Fibroblast of skin of right biceps (primary cell): ENCODE results near the gene PRXL2B.
A peak's percentile ranks its signal among the peaks of the same experiment; 100 is the strongest.

Experiments
- DNase-seq: peaks from one replicate; pipeline ENCODE4 v3.0.0-alpha.2; 2013

PRXL2B gene

DNA sequence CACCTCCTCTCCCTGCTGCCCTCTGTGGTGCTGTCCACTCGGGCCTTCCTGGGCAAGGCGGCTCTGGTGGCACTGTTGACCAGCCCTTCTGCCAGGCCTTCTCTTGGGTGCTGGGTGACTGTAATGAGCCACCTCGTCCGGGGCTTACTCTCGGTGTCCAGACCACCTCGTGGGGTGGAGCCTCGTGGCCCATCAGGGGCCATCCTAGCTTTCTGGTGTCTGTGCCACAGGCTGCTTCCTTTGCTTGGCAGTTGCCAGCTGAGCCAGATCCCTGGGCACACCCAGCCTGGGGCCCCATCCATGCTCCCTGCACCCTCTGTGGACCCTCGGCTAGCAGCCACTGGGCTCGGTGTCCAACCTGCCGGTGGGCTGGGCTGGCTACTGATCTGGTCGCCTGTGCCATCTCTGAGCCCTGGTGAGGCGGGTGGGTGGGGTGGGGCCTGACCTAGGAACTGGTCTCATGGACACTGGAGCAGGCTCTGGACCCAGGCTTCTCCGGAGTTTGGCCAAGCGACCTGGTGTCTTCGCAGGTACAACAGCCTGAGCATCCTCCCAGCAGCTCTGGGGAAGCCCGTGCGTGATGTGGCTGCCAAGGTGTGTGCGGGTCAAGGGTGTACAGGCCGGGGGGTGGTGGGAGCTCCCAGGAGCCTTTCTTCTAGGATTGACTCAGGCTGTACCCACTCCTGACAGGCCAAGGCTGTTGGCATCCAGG is 1.4 kb downstream of the PRXL2B start:
- DNase-seq = no peak

GRCh38 chr1:2588661-2589430 is 2.3 kb downstream of the PRXL2B start:
- no peak for DNase-seq

GRCh38 chr1:2589431-2590232 is 3.1 kb downstream of the PRXL2B start:
- no peak for DNase-seq

DNA sequence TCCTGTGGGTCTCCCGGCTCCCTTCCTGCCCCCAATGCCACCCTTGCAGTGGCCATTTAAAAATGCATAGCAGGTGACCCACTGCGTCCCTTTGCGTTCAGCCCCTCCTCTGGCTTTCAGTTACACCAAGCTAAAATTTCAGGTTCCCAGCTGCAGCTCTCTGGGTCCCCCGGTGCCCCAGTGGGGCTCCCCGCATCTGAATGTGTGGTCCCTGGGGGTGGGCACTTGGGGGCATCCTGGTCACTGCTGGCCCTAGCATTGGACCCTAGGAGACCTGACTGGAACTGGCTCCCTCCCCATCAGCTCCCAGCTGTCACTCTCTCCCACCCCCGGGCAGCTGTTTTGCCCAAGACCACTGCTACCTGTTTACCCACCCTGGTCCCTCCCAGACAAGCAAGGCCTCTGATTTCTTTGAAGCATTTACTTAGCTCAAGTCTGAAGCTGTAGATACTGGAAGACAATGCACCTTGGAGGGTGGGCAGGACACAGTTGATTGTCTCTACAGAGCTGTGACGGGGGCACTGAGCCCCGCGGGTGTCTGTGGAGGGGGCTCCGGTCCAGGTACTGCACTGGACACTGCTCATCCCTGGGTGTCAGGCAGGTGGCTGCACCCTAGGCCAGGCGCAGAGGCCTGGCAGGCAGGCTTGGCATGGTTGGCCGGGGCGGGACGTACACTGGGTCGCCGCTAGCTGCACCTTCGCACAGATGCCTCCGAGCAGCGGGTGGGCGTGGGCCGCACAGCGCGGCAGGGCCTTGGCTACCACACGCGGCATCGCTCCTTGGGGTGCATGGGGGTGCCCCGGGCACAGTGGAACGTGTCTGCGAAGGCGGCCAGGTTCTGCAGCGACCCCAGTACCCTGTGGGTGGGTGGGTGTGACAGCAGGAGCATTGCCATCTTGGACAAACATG is 3.9 kb downstream of the PRXL2B start:
- DNase-seq = no peak

DNA sequence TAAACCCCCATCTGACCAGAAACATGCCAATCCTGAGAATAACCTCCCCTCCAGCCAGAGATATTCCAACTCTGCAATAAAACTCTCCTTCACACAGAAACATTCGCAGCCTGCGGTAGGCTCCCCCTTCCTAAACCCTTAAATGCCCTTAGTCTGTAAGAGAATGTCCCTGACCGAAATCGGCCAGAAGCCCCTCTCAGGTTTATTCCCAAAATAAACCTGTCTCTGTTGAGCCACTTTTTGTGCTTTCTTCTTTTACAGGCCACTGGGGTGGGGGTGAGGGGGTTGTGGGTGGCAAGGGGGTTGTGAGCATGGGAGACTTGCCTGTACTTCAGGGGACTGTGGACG is 4.6 kb downstream of the PRXL2B start:
- DNase-seq = no peak

DNA sequence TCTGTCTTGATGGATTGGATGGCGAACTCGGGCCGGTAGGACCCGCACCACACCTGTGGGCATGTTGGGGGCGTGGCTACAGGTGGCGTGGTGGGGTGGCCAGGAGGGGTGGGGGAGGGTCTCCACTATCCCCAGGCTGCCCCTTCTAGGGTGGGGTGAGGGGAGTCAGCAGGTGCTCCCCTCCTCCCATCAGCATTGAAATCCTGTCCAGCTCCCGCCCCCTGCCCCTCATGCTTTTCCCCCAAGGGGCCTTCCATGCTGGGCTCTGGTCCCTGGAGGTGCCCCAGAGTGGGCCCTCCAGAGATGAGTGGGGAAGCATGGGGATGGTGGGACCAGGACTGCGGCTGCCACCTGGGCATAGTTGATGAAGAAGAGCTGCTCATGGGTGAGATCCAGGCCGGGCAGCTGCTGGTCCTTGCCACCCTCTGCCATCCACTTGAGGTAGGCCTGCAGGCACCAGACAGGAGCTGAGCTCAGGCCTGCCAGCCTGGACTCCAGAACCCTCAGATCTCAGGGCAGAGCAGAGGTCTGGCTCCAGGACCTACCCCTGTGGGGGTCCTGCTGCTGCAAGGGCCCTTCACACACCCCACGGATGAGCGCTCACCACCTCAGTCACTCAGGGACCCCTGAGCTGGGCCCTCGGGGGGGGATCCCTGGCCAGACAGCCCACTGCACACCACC is 5.1 kb downstream of the PRXL2B start:
- no peak for DNase-seq

- no peak for DNase-seq
These were observed 6.1 kb downstream of the PRXL2B start for GRCh38 chr1:2592672-2593071.

- no peak for DNase-seq
These were observed 6.8 kb downstream of the PRXL2B start for GRCh38 chr1:2593251-2593878.

GRCh38 chr1:2594001-2594640 is 7.5 kb downstream of the PRXL2B start:
- peak; percentile 15 for DNase-seq

GRCh38 chr1:2594641-2595131 is 8.1 kb downstream of the PRXL2B start:
- DNase-seq = no peak

DNA sequence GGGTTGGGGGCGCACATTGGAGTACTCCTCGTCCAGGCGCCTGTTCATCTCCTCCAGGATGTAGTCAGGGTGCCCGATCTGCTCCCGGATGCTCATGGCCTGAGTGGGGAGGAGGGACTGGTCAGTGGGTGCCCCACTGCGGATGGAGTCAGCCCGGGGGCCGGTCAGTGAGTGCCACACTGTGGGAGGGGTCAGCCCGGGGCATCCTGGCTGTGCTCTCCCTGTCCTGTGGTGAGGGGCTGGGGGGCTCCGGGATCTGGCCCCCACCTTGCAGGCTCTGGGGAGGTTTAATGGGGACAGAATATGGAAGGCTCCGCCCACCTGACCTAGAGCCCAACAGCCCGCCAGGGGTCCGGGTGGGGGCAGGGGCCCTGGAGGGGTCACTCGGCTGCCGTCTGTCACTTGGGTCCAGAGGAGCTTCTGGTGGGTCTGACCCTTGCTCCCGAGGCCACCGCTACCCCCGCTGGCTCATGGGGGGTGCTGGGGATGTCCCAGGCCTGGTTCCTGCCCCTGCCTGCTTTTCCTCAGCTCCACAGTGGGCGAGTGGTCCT is 8.8 kb downstream of the PRXL2B start:
- DNase-seq = no peak

DNA sequence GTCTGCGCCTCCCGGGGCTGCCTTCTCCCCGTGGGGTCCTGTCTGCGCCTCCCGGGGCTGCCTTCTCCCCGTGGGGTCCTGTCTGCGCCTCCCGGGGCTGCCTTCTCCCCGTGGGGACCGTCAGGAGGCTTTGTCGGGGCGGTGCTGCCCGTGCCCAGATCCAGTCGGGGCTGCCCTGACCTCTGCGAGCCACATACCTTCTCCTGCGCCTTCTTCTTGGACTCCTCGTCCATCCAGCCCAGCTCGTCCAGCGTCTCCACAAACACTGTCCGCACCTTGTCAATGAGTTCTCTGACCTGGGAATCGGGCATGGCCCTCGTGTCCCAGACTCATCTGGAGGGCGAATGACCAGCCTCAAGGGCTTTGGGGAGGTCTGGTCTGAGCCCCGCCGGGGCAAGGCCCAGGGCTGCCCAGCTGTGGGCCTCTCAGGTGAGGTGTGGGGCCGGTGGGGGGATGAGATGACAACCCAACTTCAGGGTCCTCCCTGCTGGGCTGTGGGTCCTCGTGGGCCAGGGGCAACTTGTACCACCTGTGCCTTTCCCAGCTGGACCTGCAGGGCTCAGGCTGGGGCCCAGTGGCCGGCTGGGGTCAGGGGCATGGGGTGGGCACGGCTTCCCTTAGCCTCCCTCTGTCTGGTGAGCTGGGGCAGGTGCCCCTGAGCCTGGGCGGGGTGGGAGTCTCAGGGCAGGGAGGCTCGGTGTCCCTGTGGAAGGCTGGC is 9.4 kb downstream of the PRXL2B start:
- no peak for DNase-seq

- DNase-seq = no peak
These were observed 10.2 kb downstream of the PRXL2B start for GRCh38 chr1:2596530-2597333.

DNA sequence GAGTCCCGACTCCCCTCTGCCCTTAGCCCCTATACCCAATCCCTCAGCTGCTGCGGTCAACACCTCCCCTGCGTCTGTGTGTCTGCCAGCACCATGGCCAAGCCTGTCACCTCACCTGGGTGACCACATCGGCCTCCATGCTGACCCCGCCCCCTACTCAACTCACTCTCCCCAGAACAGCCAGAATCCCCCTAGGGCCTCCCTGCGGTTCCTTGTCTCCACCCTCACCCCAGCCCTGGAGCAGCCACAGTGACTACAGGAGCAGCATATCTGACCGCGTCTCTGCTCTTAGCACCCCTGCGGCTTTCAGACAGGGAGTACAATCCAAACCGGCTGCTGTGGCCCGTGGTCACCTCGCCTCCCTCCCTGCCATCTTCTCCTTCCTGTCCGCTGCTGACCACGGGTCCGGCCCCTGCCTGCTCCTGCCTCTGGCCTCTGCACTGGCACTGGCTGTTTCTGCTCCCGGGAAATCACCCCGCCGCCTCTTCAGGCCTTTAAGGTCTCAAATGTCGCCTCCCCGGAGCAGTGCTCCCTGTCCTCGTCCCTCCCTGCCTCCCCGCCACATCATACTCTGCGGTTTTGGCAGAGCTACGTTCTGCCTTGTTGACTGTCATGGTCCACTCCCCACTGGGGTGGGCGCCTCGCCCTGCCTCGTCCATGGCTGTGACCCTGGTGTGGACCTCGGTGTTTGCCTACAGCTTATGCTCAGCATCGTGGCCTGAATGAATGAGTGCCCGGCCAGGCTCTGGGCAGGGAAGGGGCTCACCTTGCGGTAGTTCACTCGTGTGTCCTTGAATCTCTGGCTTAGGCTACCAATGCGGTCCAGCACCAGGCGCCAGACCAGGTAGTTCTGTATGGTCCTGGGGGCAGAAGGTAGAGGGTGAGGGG is 11.1 kb downstream of the PRXL2B start:
- no peak for DNase-seq

GRCh38 chr1:2598329-2598931 is 11.9 kb downstream of the PRXL2B start:
- no peak for DNase-seq

- DNase-seq = no peak
These were observed 15.2 kb downstream of the PRXL2B start for GRCh38 chr1:2601721-2602303.

GRCh38 chr1:2602311-2602835 is 15.8 kb downstream of the PRXL2B start:
- no peak for DNase-seq
